ENCODE measurements around the gene TOR1A. TPM values are rescaled to one million over a fixed set of nuclear protein-coding genes. Genes with fewer than 3 reads are reported as not detected.
A peak's percentile ranks its signal among the peaks of the same experiment; 100 is the strongest.
"Not testable (repeated sequence)": the region's sequence is repeated elsewhere in the genome, so short reads cannot be mapped to it uniquely, and the experiment has no call there.

Gene TOR1A
- total and polyA plus RNA-seq, 2 experiments from 2014 or later: 44.8 to 50.4 TPM

GRCh38 chr9:129776938-129777768 lies 46.8 kb downstream of the TOR1A start:
- Histone ChIP-seq H3K4me3 (no peak overlapping the region), H2AFZ (no peak overlapping the region), H3K4me1 (ENCODE audit: insufficient read depth) (peaks cover 15% of the 10 kb centered on the region), H3K27me3 (no peaks in the 10 kb centered on the region), H3K9me3 (ENCODE audit: low read depth) (no peaks in the 10 kb centered on the region), H3K9me2 (replicated peaks; ENCODE audit: insufficient read depth) (no peaks in the 10 kb centered on the region), H3K79me2 (no peaks in the 10 kb centered on the region), H3K27ac (peak overlapping the region; percentile 93), H4K20me1 (ENCODE audit: insufficient read depth, poor library complexity, severe bottlenecking) (no peaks in the 10 kb centered on the region), H3K36me3 (replicated peaks; ENCODE audit: insufficient read depth, low read depth) (no peaks in the 10 kb centered on the region), H3K4me2 (peak overlapping the region; percentile 58)
- DNase-seq (ENCODE audit: low spot score): peak; percentile 93
- 46% methylated on average over 16 of the region's 16 CpGs for WGBS (ENCODE audit: low lambda C conversion rate, missing lambda C conversion rate)
- TF ChIP-seq EZH2phosphoT487 (IDR thresholded peaks at IDR 0.05; ENCODE audit: low read depth, severe bottlenecking, unreplicated experiment) (no peak), EZH2 (IDR thresholded peaks at IDR 0.05; ENCODE audit: borderline replicate concordance) (no peak), CTCF (IDR thresholded peaks at IDR 0.05; ENCODE audit: poor library complexity) (no peak)

GRCh38 chr9:129776566-129776937 lies 47.4 kb downstream of the TOR1A start:
- Histone ChIP-seq H3K4me2 (peak overlapping the region; percentile 58), H2AFZ (no peak overlapping the region), H3K79me2 (no peaks in the 10 kb centered on the region), H3K27me3 (no peaks in the 10 kb centered on the region), H3K4me1 (ENCODE audit: insufficient read depth) (peaks cover 15% of the 10 kb centered on the region), H3K9me3 (ENCODE audit: low read depth) (no peaks in the 10 kb centered on the region), H3K36me3 (replicated peaks; ENCODE audit: insufficient read depth, low read depth) (no peaks in the 10 kb centered on the region), H3K9me2 (replicated peaks; ENCODE audit: insufficient read depth) (no peaks in the 10 kb centered on the region), H4K20me1 (ENCODE audit: insufficient read depth, poor library complexity, severe bottlenecking) (no peaks in the 10 kb centered on the region), H3K27ac (peak overlapping the region; percentile 90), H3K4me3 (no peak overlapping the region)
- TF ChIP-seq CTCF (IDR thresholded peaks at IDR 0.05; ENCODE audit: poor library complexity) (no peak), EZH2 (IDR thresholded peaks at IDR 0.05; ENCODE audit: borderline replicate concordance) (no peak), EZH2phosphoT487 (IDR thresholded peaks at IDR 0.05; ENCODE audit: low read depth, severe bottlenecking, unreplicated experiment) (no peak)
- no peak for DNase-seq (ENCODE audit: low spot score)
- WGBS (ENCODE audit: low lambda C conversion rate, missing lambda C conversion rate): 73% methylated on average over 8 of the region's 8 CpGs

- peaks cover 15% of the 10 kb centered on the region for H3K4me1 ChIP-seq (ENCODE audit: insufficient read depth)
- not testable (repeated sequence) for H3K79me2 ChIP-seq; H3K36me3 ChIP-seq (replicated peaks; ENCODE audit: insufficient read depth, low read depth); H3K9me3 ChIP-seq (ENCODE audit: low read depth); H4K20me1 ChIP-seq (ENCODE audit: insufficient read depth, poor library complexity, severe bottlenecking); DNase-seq (ENCODE audit: low spot score); H2AFZ ChIP-seq; H3K4me3 ChIP-seq; H3K9me2 ChIP-seq (replicated peaks; ENCODE audit: insufficient read depth); H3K27me3 ChIP-seq
- H3K27ac ChIP-seq: peak overlapping the region; percentile 90
- WGBS (ENCODE audit: low lambda C conversion rate, missing lambda C conversion rate): 96% methylated on average over 4 of the region's 4 CpGs
- peak overlapping the region; percentile 58 for H3K4me2 ChIP-seq
Measured at GRCh38 chr9:129776096-129776495, 47.8 kb downstream of the TOR1A start.

- Histone ChIP-seq H3K9me2 (replicated peaks; ENCODE audit: insufficient read depth) (no peaks in the 10 kb centered on the region), H3K27me3 (no peaks in the 10 kb centered on the region), H4K20me1 (ENCODE audit: insufficient read depth, poor library complexity, severe bottlenecking) (no peaks in the 10 kb centered on the region), H2AFZ (no peak overlapping the region), H3K4me2 (no peak overlapping the region), H3K4me1 (ENCODE audit: insufficient read depth) (peaks cover 15% of the 10 kb centered on the region), H3K9me3 (ENCODE audit: low read depth) (no peaks in the 10 kb centered on the region), H3K36me3 (replicated peaks; ENCODE audit: insufficient read depth, low read depth) (no peaks in the 10 kb centered on the region), H3K79me2 (no peaks in the 10 kb centered on the region), H3K27ac (no peak overlapping the region), H3K4me3 (no peak overlapping the region)
- WGBS (ENCODE audit: low lambda C conversion rate, missing lambda C conversion rate): 81% methylated on average over 2 of the region's 2 CpGs
- TF ChIP-seq CTCF (IDR thresholded peaks at IDR 0.05; ENCODE audit: poor library complexity) (no peak), EZH2phosphoT487 (IDR thresholded peaks at IDR 0.05; ENCODE audit: low read depth, severe bottlenecking, unreplicated experiment) (no peak), EZH2 (IDR thresholded peaks at IDR 0.05; ENCODE audit: borderline replicate concordance) (no peak)
- no peak for DNase-seq (ENCODE audit: low spot score)
Measured at GRCh38 chr9:129775448-129775798, 48.5 kb downstream of the TOR1A start.
